SK-N-SH (cell line): ENCODE results near the gene OR5H2. TPM values are rescaled to one million over a fixed set of nuclear protein-coding genes. Genes with fewer than 3 reads are reported as not detected.

Experiments used
- polyA plus RNA-seq, 3 experiments: library from polyadenylated mRNA; depleted of rRNA; stranded (reverse); fragments of >200 nt; gene quantifications; 2 replicates each; pipeline ENCODE4 v1.2.3, GENCODE V29; 2012

OR5H2 gene
- polyA plus RNA-seq, 1 of the 3 experiments (the other 2 are of a cell fraction): not detected

Other genes with a start within 250 kb of the OR5H2 start
- not detected in 2 replicates for gene GABRR3, start 247.2 kb upstream of the OR5H2 start, polyA plus RNA-seq (2012; rRNA removed)
- gene OR5AC2, start 195.3 kb upstream of the OR5H2 start, polyA plus RNA-seq (2012; rRNA removed): not detected in 2 replicates
- not detected in 2 replicates for gene OR5H1, start 151.8 kb upstream of the OR5H2 start, polyA plus RNA-seq (2012; rRNA removed)
- not detected in 2 replicates for gene OR5H14, start 135.0 kb upstream of the OR5H2 start, polyA plus RNA-seq (2012; rRNA removed)
- gene OR5H15, start 115.8 kb upstream of the OR5H2 start, polyA plus RNA-seq (2012; rRNA removed): not detected in 2 replicates
- not detected in 2 replicates for gene OR5H6, start 18.3 kb upstream of the OR5H2 start, polyA plus RNA-seq (2012; rRNA removed)
- not detected in 2 replicates for gene OR5K4, start 71.3 kb downstream of the OR5H2 start, polyA plus RNA-seq (2012; rRNA removed)
- not detected in 2 replicates for gene OR5K3, start 108.2 kb downstream of the OR5H2 start, polyA plus RNA-seq (2012; rRNA removed)
- not detected in 2 replicates for gene OR5K1, start 180.7 kb downstream of the OR5H2 start, polyA plus RNA-seq (2012; rRNA removed)
- not detected in 2 replicates for gene OR5K2, start 215.2 kb downstream of the OR5H2 start, polyA plus RNA-seq (2012; rRNA removed)
- gene CLDND1, start 240.4 kb downstream of the OR5H2 start, polyA plus RNA-seq (2012; rRNA removed): 110 and 165 TPM in 2 replicates
- gene GPR15, start 249.5 kb downstream of the OR5H2 start, polyA plus RNA-seq (2012; rRNA removed): not detected in 2 replicates